Measurements from ENCODE around the gene CCDC81.
"Not testable (repeated sequence)": the region's sequence is repeated elsewhere in the genome, so short reads cannot be mapped to it uniquely, and the experiment has no call there.

Gene CCDC81

GRCh38 chr11:86374586-86374985 lies at the start of gene CCDC81:
Gene CCDC81 (plus strand): TSS chr11:86374887. CDS start chr11:86375164, 277 bp downstream.
- no peak for FAIRE-seq

- no peak for FAIRE-seq
Observed at GRCh38 chr11:86335131-86335767, 39.4 kb upstream of the CCDC81 start.

DNA sequence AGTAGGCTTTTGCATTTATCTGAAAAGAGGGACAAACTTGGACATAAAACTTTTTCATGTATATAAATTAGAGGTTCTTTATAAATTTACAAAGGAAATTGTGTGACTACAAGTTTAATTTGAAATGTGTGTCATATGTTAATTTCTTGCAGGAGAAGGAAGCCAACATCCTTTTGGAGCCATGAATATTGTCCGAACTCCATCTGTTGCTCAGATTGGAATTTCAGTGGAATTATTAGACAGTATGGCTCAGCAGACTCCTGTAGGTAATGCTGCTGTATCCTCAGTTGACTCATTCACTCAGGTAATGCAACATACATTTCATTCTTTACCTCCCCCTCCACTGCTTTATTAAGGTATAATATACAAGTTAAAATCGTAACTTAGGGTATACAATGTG lies 37.5 kb upstream of the CCDC81 start:
- no peak for FAIRE-seq

- FAIRE-seq = no peak
Observed at GRCh38 chr11:86341382-86341781, 33.3 kb upstream of the CCDC81 start.

GRCh38 chr11:86346513-86346912 lies 28.2 kb upstream of the CCDC81 start:
- FAIRE-seq = no peak

DNA sequence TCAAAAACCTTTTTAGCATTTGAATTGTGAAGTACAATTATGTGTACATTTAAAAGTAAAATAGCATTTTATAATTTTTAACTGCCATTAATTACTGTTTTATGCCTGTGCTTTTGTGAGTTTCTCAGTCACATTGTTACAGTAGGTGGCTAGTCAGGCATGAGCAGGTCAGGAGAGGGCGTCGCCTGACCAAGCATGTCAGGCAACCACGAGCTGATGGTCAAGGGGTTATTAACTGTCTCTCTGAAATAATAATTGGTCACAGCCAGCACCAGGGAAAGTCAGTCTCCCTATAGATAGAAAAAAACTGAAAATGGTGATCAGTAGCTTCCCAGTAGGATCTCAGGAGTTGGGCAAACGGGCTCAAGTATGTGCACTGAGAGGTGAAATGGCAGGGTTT lies 19.4 kb upstream of the CCDC81 start:
- FAIRE-seq = no peak

GRCh38 chr11:86357412-86357811 lies 17.3 kb upstream of the CCDC81 start:
- not testable (repeated sequence) for FAIRE-seq

GRCh38 chr11:86358720-86359119 lies 16.0 kb upstream of the CCDC81 start:
- FAIRE-seq = no peak

- peak; percentile 60 for FAIRE-seq
Observed at GRCh38 chr11:86360775-86361395, 13.8 kb upstream of the CCDC81 start.

GRCh38 chr11:86363424-86363823 lies 11.3 kb upstream of the CCDC81 start:
- peak; percentile 6 for FAIRE-seq

- FAIRE-seq = no peak
Observed at GRCh38 chr11:86365546-86365945, 9.1 kb upstream of the CCDC81 start.

DNA sequence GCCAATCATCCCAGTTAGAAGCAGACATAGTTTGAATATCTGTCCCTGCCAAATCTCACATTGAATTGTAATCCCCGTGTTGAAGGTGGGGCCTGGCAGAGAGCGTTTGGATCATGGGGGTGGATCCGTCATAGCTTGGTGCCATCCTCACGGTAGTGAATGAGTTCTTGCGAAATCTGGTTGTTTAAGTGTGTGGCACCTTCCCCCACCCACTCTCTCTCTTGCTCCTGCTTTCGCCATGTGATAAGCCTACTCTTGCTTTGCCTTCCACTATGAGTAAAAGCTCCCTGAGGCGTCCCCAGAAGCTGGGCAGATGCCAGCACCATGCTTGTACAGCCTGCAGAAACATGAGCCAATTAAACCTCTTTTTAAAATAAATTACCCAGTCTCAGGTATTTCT lies 5.0 kb upstream of the CCDC81 start:
- no peak for FAIRE-seq

DNA sequence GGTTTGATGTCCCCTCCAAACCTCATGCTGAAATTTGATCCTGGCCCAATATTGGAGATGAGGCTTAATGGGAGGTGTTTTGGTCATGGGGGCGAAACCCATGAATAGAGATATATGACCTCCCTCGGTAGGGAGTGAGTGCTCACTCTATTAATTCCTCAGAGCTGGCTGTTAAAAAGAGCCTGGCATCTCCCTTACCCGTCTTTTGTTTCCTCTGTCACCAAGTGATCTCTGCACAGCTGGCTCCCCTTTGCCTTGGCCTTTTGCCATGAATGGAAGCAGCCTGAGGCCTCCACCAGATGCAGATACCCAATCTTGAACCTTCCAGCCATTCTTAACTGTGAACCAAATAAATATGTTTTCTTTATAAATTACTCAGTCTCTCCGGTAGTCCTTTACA lies 4.5 kb upstream of the CCDC81 start:
- FAIRE-seq = no peak

DNA sequence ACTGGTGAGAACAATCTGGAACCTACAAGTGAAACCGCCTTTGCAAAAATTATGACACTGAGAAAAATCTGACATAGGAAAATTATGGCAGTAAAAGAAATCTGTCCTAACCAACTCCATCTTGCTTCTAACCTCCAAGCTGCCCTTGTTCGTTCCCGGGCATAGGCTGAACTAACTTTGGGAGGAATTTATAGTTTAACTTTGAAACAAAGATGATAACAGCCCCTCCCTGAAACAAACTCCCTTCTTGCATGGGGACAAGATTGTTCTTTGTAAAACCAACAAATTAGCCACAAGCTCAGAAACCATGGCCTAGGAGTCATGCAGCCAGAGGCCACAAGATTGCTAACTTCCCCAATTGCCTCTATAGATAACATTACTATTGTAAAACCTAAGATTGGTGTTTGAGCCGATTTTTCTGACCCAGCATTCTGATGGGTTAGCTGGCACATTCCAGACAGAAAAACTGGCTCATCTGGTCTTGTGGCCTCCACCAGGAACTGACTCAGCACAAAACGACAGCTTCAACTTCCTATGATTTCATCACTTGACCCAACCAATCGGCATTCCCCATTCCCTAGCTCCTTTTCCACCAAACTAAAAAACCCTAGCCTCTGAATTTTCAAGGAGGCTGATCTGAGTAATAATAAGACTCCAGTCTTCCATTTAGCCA lies 3.6 kb upstream of the CCDC81 start:
- FAIRE-seq = no peak

- FAIRE-seq = no peak
Observed at GRCh38 chr11:86372041-86372440, 2.6 kb upstream of the CCDC81 start.

DNA sequence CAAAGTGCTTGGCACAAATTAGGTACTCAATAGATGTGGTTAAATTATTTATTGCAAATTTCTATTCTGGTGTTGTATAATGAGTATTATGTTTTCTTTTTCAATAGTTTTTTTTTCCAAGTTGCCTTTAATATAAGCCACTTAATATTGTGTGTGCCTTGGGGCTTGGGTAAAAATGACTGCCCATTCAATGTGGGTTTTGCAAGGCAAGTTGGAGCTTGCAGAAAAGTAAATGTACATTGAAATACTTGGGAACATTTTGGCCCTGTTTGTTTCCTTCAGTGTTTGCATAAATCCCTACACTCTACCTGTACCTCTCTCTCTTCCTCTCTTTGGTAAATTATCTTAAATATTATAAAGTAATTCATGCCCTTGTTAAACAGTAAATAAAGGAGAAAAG lies 2.1 kb upstream of the CCDC81 start:
- no peak for FAIRE-seq

DNA sequence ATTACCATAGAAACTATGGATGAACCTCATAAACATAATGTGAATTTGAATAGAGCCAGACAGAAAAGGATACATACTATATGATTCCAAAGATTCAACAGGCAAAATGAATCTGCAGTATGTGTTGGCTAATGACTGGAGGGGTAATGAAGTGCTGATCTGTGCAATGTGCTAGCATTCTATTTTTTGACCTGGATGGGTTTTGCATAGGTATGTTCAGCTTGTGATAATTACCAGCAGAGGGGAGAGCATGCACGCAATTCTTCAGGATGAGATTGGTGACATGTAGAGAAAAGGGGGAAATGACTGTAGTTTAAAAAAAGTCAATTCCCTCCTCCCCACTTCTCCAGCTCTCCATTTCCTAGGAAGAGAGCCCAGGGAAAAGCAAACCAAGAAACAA lies 618 bp upstream of the CCDC81 start:
- FAIRE-seq = no peak

- FAIRE-seq = no peak
Observed at GRCh38 chr11:86377972-86378371, 3.3 kb downstream of the CCDC81 start.

- no peak for FAIRE-seq
Observed at GRCh38 chr11:86380295-86381059, 5.8 kb downstream of the CCDC81 start.

DNA sequence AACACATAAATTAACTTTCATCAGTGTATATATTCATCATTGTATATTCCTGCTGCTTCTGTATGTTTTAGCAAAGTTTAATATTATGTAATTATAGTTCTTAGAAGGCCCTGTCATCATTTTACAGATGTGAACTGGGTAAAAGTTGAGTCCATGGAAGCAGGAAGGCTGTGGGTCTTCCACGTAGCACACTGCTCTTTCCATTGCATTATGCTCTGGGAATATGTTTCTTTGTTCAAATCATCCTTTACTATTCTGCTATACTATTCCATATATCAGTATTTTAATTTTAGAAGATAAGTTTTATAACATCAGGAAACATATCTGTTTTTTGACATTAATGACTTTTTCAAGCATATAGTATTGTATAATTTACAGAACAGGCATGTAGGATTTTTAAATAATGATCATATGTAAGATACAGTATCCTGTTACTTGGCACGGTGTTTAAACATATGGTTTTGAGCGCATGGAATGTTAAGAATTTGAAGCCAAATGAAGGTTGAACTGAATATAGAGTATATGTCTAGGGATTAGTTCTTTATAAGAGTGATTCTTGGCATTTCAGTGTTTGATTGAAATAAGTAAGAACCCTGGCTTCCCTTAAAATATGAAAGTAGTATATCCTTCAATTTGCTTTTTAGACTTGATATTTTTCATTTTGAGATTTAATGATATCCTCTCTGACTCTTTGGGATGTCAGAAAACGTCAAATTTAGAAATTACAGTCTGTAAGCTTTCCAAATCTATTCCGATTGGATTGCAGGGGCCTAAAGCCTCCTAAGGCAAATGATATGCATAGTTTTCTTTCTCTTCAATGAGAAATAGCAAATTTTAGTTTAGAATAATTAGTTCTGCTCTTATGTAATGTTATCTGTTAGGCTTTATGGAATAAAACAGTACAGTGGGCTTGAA lies 8.6 kb downstream of the CCDC81 start:
- no peak for FAIRE-seq

GRCh38 chr11:86386283-86386682 lies 11.6 kb downstream of the CCDC81 start:
- no peak for FAIRE-seq

GRCh38 chr11:86386746-86387145 lies 12.1 kb downstream of the CCDC81 start:
- FAIRE-seq = no peak

DNA sequence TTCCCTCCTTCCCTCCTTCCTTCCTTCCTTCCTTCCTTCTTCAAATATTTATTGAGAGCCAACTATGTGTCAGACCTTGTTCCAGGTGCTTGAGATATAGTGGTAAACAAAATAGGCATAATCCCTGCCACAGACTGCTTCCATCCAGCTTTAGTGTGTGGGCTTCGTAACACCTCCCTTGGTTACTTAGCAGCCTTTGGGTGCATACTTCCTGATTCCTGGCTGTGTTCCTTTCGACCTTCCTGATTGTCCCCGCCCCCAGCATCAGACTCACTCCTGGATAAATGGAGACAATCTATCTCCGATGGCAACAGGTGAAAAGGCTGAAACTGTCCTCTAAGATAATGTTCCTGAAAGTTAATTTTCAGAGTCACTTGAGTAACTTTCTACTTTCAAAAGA lies 13.5 kb downstream of the CCDC81 start:
- no peak for FAIRE-seq

All from G401.6 (cell line).